KG1 (cell line): Measurements from ENCODE around the gene TM9SF1.
A peak's percentile ranks its signal among the peaks of the same experiment; 100 is the strongest.

ENCODE experiments used
- DNase-seq: peaks from one replicate; lab custom pipeline; 2025; lab: John Stamatoyannopoulos, UW

The TM9SF1 gene

GRCh38 chr14:24178399-24179178, 16.7 kb downstream of the TM9SF1 start:
- no peak for DNase-seq

- DNase-seq: no peak
These were observed 17.4 kb downstream of the TM9SF1 start for GRCh38 chr14:24177891-24178290.

- no peak for DNase-seq
These were observed 18.0 kb downstream of the TM9SF1 start for GRCh38 chr14:24177041-24177825.

- DNase-seq: no peak
These were observed 18.6 kb downstream of the TM9SF1 start for GRCh38 chr14:24176599-24176998.

- no peak for DNase-seq
These were observed 22.4 kb downstream of the TM9SF1 start for GRCh38 chr14:24172871-24173281.

GRCh38 chr14:24172261-24172860, 22.9 kb downstream of the TM9SF1 start:
- no peak for DNase-seq

- no peak for DNase-seq
These were observed 23.6 kb downstream of the TM9SF1 start, which contains the start of gene REC8 for GRCh38 chr14:24171422-24172260. REC8 (plus strand) TSS chr14:24172080; CDS start chr14:24172553, 473 bp downstream.

- DNase-seq: no peak
These were observed 27.6 kb downstream of the TM9SF1 start for GRCh38 chr14:24167469-24168114.

- DNase-seq: no peak
These were observed 29.5 kb downstream of the TM9SF1 start for GRCh38 chr14:24165785-24166184.

GRCh38 chr14:24164518-24164991, 30.7 kb downstream of the TM9SF1 start:
- DNase-seq: no peak

GRCh38 chr14:24162093-24162492, 33.1 kb downstream of the TM9SF1 start:
- no peak for DNase-seq

- peak; percentile 91 for DNase-seq
These were observed 34.1 kb downstream of the TM9SF1 start, which contains the start of gene IRF9 for GRCh38 chr14:24160850-24161804. IRF9 (plus strand) TSS chr14:24161265; CDS start chr14:24162145, 880 bp downstream.

GRCh38 chr14:24160499-24160849, 34.8 kb downstream of the TM9SF1 start:
- no peak for DNase-seq

GRCh38 chr14:24159777-24160498, 35.3 kb downstream of the TM9SF1 start:
- DNase-seq: no peak

GRCh38 chr14:24157331-24157730, 37.9 kb downstream of the TM9SF1 start:
- no peak for DNase-seq

GRCh38 chr14:24156840-24157239, 38.4 kb downstream of the TM9SF1 start:
- no peak for DNase-seq

GRCh38 chr14:24155100-24155499, 40.1 kb downstream of the TM9SF1 start:
- no peak for DNase-seq

GRCh38 chr14:24151404-24152080, 43.7 kb downstream of the TM9SF1 start:
- no peak for DNase-seq

- no peak for DNase-seq
These were observed 44.2 kb downstream of the TM9SF1 start for GRCh38 chr14:24150993-24151392.
